H1 (cell line): ENCODE data around the gene SMLR1. TPM values are rescaled to one million over a fixed set of nuclear protein-coding genes. Genes with fewer than 3 reads are reported as not detected.

ENCODE experiments used
- CHD2 ChIP-seq: IDR thresholded peaks from 2 replicates; pipeline ENCODE4 v1.6.1; 2012; ENCODE audit warnings: low read length, improper control_type of control experiment
- EGR1 ChIP-seq: IDR thresholded peaks from 2 replicates; pipeline ENCODE4 v1.6.1; 2011; ENCODE audit warnings: low read depth, low read length, borderline replicate concordance
- KDM5A ChIP-seq: fragments of 200-600 bp; IDR thresholded peaks from 2 replicates; pipeline ENCODE4 v1.7.1; 2012; ENCODE audit warnings: mild to moderate bottlenecking, low read length, inconsistent platforms, mixed read lengths
- SIRT6 ChIP-seq: IDR thresholded peaks from one replicate; pipeline ENCODE4 v1.7.1; 2012; ENCODE audit warnings: low read length, inconsistent platforms
- SP1 ChIP-seq: IDR thresholded peaks from 2 replicates; pipeline ENCODE4 v1.6.1; 2011; ENCODE audit warnings: low read depth, low read length
- SP2 ChIP-seq: IDR thresholded peaks from 2 replicates; pipeline ENCODE4 v1.6.1; 2012; ENCODE audit warnings: mild to moderate bottlenecking, low read length, inconsistent platforms
- polyA plus RNA-seq, 7 experiments: library from polyadenylated mRNA; depleted of rRNA in 3 of 7; stranded (reverse) in 5 of 7; unstranded in 2 of 7; fragments of >200 nt in 5 of 7; fragments of 200-250 nt in 2 of 7; gene quantifications; 1 replicate in 5 of 7; 2 replicates in 1 of 7; 4 replicates in 1 of 7; pipeline versions ENCODE4 v1.2.1 to v1.2.3, GENCODE V29; 2011 to 2013; ENCODE audit warnings: missing spikeins in 2 of 7, mixed read lengths in 2 of 7
- total RNA-seq: library from RNA; stranded (reverse); fragmentation: NEBNext Ultra II Directional; extraction: Animal tissue kit (Norgen Biotek cat#: 25700); gene quantifications from 2 replicates; pipeline ENCODE4 v1.2.1, GENCODE V29; 2021
- TF ChIP-seq, protein P1 (sequence below): fragments of 300-600 bp; sonication (generic); IDR thresholded peaks from 2 replicates; pipeline ENCODE4 v1.7.1; 2012; ENCODE audit warnings: low read length, moderate library complexity, mild to moderate bottlenecking, inconsistent platforms; ENCODE audit not compliant: insufficient replicate concordance
- TF ChIP-seq, protein P2 (sequence below): IDR thresholded peaks from 2 replicates; pipeline ENCODE4 v1.6.1; 2011; ENCODE audit warnings: low read depth, mild to moderate bottlenecking, low read length; ENCODE audit not compliant: insufficient read depth

SMLR1 gene
- total and polyA plus RNA-seq, 2 of the 8 experiments (the other 6 are each of a cell fraction or from before 2014, with no cell fraction given): not detected

DNA sequence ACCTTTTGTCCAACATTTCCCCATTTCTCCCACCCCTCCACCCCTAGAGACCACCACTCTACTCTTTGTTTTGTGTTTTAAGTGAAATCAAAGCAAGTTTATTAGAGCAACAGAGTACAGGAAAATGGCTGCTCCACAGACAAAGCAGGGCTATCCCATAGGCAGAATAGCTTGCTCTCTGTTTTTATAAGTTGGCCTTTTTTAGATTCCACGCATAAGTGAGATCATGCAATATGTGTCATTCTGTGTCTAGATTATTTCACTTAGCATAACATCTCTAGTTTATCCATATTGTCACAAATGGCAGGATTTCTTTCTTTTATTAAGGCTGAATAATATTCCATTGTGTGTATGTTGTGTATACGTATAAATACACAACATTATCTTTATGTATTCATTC is 30.1 kb upstream of the SMLR1 start (continued):
- TF ChIP-seq, protein P1, sequence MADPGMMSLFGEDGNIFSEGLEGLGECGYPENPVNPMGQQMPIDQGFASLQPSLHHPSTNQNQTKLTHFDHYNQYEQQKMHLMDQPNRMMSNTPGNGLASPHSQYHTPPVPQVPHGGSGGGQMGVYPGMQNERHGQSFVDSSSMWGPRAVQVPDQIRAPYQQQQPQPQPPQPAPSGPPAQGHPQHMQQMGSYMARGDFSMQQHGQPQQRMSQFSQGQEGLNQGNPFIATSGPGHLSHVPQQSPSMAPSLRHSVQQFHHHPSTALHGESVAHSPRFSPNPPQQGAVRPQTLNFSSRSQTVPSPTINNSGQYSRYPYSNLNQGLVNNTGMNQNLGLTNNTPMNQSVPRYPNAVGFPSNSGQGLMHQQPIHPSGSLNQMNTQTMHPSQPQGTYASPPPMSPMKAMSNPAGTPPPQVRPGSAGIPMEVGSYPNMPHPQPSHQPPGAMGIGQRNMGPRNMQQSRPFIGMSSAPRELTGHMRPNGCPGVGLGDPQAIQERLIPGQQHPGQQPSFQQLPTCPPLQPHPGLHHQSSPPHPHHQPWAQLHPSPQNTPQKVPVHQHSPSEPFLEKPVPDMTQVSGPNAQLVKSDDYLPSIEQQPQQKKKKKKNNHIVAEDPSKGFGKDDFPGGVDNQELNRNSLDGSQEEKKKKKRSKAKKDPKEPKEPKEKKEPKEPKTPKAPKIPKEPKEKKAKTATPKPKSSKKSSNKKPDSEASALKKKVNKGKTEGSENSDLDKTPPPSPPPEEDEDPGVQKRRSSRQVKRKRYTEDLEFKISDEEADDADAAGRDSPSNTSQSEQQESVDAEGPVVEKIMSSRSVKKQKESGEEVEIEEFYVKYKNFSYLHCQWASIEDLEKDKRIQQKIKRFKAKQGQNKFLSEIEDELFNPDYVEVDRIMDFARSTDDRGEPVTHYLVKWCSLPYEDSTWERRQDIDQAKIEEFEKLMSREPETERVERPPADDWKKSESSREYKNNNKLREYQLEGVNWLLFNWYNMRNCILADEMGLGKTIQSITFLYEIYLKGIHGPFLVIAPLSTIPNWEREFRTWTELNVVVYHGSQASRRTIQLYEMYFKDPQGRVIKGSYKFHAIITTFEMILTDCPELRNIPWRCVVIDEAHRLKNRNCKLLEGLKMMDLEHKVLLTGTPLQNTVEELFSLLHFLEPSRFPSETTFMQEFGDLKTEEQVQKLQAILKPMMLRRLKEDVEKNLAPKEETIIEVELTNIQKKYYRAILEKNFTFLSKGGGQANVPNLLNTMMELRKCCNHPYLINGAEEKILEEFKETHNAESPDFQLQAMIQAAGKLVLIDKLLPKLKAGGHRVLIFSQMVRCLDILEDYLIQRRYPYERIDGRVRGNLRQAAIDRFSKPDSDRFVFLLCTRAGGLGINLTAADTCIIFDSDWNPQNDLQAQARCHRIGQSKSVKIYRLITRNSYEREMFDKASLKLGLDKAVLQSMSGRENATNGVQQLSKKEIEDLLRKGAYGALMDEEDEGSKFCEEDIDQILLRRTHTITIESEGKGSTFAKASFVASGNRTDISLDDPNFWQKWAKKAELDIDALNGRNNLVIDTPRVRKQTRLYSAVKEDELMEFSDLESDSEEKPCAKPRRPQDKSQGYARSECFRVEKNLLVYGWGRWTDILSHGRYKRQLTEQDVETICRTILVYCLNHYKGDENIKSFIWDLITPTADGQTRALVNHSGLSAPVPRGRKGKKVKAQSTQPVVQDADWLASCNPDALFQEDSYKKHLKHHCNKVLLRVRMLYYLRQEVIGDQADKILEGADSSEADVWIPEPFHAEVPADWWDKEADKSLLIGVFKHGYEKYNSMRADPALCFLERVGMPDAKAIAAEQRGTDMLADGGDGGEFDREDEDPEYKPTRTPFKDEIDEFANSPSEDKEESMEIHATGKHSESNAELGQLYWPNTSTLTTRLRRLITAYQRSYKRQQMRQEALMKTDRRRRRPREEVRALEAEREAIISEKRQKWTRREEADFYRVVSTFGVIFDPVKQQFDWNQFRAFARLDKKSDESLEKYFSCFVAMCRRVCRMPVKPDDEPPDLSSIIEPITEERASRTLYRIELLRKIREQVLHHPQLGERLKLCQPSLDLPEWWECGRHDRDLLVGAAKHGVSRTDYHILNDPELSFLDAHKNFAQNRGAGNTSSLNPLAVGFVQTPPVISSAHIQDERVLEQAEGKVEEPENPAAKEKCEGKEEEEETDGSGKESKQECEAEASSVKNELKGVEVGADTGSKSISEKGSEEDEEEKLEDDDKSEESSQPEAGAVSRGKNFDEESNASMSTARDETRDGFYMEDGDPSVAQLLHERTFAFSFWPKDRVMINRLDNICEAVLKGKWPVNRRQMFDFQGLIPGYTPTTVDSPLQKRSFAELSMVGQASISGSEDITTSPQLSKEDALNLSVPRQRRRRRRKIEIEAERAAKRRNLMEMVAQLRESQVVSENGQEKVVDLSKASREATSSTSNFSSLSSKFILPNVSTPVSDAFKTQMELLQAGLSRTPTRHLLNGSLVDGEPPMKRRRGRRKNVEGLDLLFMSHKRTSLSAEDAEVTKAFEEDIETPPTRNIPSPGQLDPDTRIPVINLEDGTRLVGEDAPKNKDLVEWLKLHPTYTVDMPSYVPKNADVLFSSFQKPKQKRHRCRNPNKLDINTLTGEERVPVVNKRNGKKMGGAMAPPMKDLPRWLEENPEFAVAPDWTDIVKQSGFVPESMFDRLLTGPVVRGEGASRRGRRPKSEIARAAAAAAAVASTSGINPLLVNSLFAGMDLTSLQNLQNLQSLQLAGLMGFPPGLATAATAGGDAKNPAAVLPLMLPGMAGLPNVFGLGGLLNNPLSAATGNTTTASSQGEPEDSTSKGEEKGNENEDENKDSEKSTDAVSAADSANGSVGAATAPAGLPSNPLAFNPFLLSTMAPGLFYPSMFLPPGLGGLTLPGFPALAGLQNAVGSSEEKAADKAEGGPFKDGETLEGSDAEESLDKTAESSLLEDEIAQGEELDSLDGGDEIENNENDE: no peak
- no peak for TF ChIP-seq CHD2
- TF ChIP-seq, protein P2, sequence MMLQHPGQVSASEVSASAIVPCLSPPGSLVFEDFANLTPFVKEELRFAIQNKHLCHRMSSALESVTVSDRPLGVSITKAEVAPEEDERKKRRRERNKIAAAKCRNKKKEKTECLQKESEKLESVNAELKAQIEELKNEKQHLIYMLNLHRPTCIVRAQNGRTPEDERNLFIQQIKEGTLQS: no peak
- no peak for TF ChIP-seq SP2
- TF ChIP-seq SIRT6: no peak
- TF ChIP-seq EGR1: no peak
- TF ChIP-seq KDM5A: no peak
- TF ChIP-seq SP1: no peak
